ENCODE data around the gene CRYBB2. TPM values are rescaled to one million over a fixed set of nuclear protein-coding genes. Genes with fewer than 3 reads are reported as not detected.
"Not testable (repeated sequence)": the region's sequence is repeated elsewhere in the genome, so short reads cannot be mapped to it uniquely, and the experiment has no call there.

CRYBB2 gene
- total RNA-seq, 1 donor from 2014 or later: not detected

GRCh38 chr22:25236417-25236816 lies 17.0 kb downstream of the CRYBB2 start:
- H3K27me3 Mint-ChIP-seq (ENCODE audit: low read depth): peaks cover 59% of the 10 kb centered on the region
- no peaks in the 10 kb centered on the region for H3K36me3 Mint-ChIP-seq
- no peak for TF ChIP-seq CTCF (IDR thresholded peaks at IDR 0.05; ENCODE audit: unreplicated experiment)
- peak overlapping the region; percentile 9 for H3K4me3 Mint-ChIP-seq
- no peak for DNase-seq (ENCODE audit: low spot score in 2 of 2, unreplicated experiment in 2 of 2)
- H3K4me1 Mint-ChIP-seq: peaks cover 1% of the 10 kb centered on the region
- H3K9me3 Mint-ChIP-seq: no peaks in the 10 kb centered on the region
- no peak overlapping the region for H3K27ac Mint-ChIP-seq

- Mint-ChIP-seq H3K27me3 (ENCODE audit: low read depth) (peaks cover 60% of the 10 kb centered on the region), H3K9me3 (no peaks in the 10 kb centered on the region), H3K4me3 (no peak overlapping the region), H3K36me3 (no peaks in the 10 kb centered on the region), H3K27ac (no peak overlapping the region), H3K4me1 (peaks cover 1% of the 10 kb centered on the region)
- DNase-seq (ENCODE audit: low spot score in 2 of 2, unreplicated experiment in 2 of 2): no peak
- TF ChIP-seq CTCF (IDR thresholded peaks at IDR 0.05; ENCODE audit: unreplicated experiment): no peak
Measured at GRCh38 chr22:25237503-25237902, 18.1 kb downstream of the CRYBB2 start.

GRCh38 chr22:25238058-25238457 lies 18.6 kb downstream of the CRYBB2 start:
- H3K4me1 Mint-ChIP-seq; H3K4me3 Mint-ChIP-seq; H3K27ac Mint-ChIP-seq; H3K9me3 Mint-ChIP-seq; H3K36me3 Mint-ChIP-seq; DNase-seq (ENCODE audit: low spot score in 2 of 2, unreplicated experiment in 2 of 2): not testable (repeated sequence)
- H3K27me3 Mint-ChIP-seq (ENCODE audit: low read depth): peaks cover 57% of the 10 kb centered on the region

GRCh38 chr22:25255169-25255568 lies 35.7 kb downstream of the CRYBB2 start:
- not testable (repeated sequence) for H3K9me3 Mint-ChIP-seq, H3K36me3 Mint-ChIP-seq

GRCh38 chr22:25267567-25267966 lies 48.1 kb downstream of the CRYBB2 start:
- Mint-ChIP-seq H3K27me3 (ENCODE audit: low read depth) (peaks cover 32% of the 10 kb centered on the region), H3K9me3 (peaks cover 15% of the 10 kb centered on the region)
- H3K36me3 Mint-ChIP-seq; DNase-seq (ENCODE audit: low spot score in 2 of 2, unreplicated experiment in 2 of 2); H3K27ac Mint-ChIP-seq; H3K4me1 Mint-ChIP-seq; H3K4me3 Mint-ChIP-seq: not testable (repeated sequence)

More at GRCh38 chr22:25255169-25255568, 35.7 kb downstream of the CRYBB2 start:
- H3K27me3 Mint-ChIP-seq (ENCODE audit: low read depth): peaks cover 27% of the 10 kb centered on the region
- H3K4me1 Mint-ChIP-seq; H3K4me3 Mint-ChIP-seq; H3K27ac Mint-ChIP-seq; DNase-seq (ENCODE audit: low spot score in 2 of 2, unreplicated experiment in 2 of 2): not testable (repeated sequence)

GRCh38 chr22:25268902-25269301 lies 49.5 kb downstream of the CRYBB2 start:
- H3K27ac Mint-ChIP-seq; H3K4me3 Mint-ChIP-seq; H3K36me3 Mint-ChIP-seq; H3K4me1 Mint-ChIP-seq; DNase-seq (ENCODE audit: low spot score in 2 of 2, unreplicated experiment in 2 of 2): not testable (repeated sequence)
- peaks cover 42% of the 10 kb centered on the region for H3K27me3 Mint-ChIP-seq (ENCODE audit: low read depth)
- peaks cover 20% of the 10 kb centered on the region for H3K9me3 Mint-ChIP-seq

- DNase-seq (ENCODE audit: low spot score in 2 of 2, unreplicated experiment in 2 of 2); H3K4me3 Mint-ChIP-seq; H3K4me1 Mint-ChIP-seq; H3K36me3 Mint-ChIP-seq; H3K27ac Mint-ChIP-seq: not testable (repeated sequence)
- Mint-ChIP-seq H3K9me3 (peaks cover 22% of the 10 kb centered on the region), H3K27me3 (ENCODE audit: low read depth) (peaks cover 44% of the 10 kb centered on the region)
Measured at GRCh38 chr22:25270061-25270460, 50.6 kb downstream of the CRYBB2 start.

- peaks cover 54% of the 10 kb centered on the region for H3K27me3 Mint-ChIP-seq (ENCODE audit: low read depth)
- H3K4me1 Mint-ChIP-seq; H3K36me3 Mint-ChIP-seq; H3K27ac Mint-ChIP-seq; H3K4me3 Mint-ChIP-seq; DNase-seq (ENCODE audit: low spot score in 2 of 2, unreplicated experiment in 2 of 2): not testable (repeated sequence)
- H3K9me3 Mint-ChIP-seq: peaks cover 12% of the 10 kb centered on the region
Measured at GRCh38 chr22:25273231-25273630, 53.8 kb downstream of the CRYBB2 start.

- H3K4me3 Mint-ChIP-seq; H3K27ac Mint-ChIP-seq; H3K36me3 Mint-ChIP-seq; DNase-seq (ENCODE audit: low spot score in 2 of 2, unreplicated experiment in 2 of 2); H3K4me1 Mint-ChIP-seq; H3K9me3 Mint-ChIP-seq: not testable (repeated sequence)
- peaks cover 59% of the 10 kb centered on the region for H3K27me3 Mint-ChIP-seq (ENCODE audit: low read depth)
Measured at GRCh38 chr22:25273928-25274327, 54.5 kb downstream of the CRYBB2 start.

- DNase-seq (ENCODE audit: low spot score in 2 of 2, unreplicated experiment in 2 of 2); H3K4me1 Mint-ChIP-seq; H3K27ac Mint-ChIP-seq; H3K4me3 Mint-ChIP-seq; H3K9me3 Mint-ChIP-seq; H3K36me3 Mint-ChIP-seq: not testable (repeated sequence)
- H3K27me3 Mint-ChIP-seq (ENCODE audit: low read depth): peaks cover 84% of the 10 kb centered on the region
Measured at GRCh38 chr22:25280118-25280517, 60.7 kb downstream of the CRYBB2 start.
